Measurements from ENCODE around the gene VAT1L. TPM values are rescaled to one million over a fixed set of nuclear protein-coding genes. Genes with fewer than 3 reads are reported as not detected.
"Not testable (repeated sequence)": the region's sequence is repeated elsewhere in the genome, so short reads cannot be mapped to it uniquely, and the experiment has no call there.

The VAT1L gene
- total RNA-seq, 2 experiments from 2014 or later: not detected

GRCh38 chr16:77972062-77972392, 183.7 kb downstream of the VAT1L start:
- ChIA-PET CTCF (interaction anchor here (0.5 to 1.5 kb wide), 2 partner anchors 124 to 736 kb away, joined by 3 read pairs; no protein-coding TSS in a partner anchor), POLR2A (no interaction called here)

- CTCF ChIA-PET: interaction anchor here (0.6 kb wide), 2 partner anchors 10 to 1099 kb away, joined by 5 read pairs; no protein-coding TSS in a partner anchor
- POLR2A ChIA-PET: no interaction called here
Observed at GRCh38 chr16:77974883-77975282, 186.5 kb downstream of the VAT1L start.

- CTCF ChIA-PET: no interaction called here
- POLR2A ChIA-PET: no interaction called here
Observed at GRCh38 chr16:77975942-77976341, 187.6 kb downstream of the VAT1L start.

- ChIA-PET POLR2A (no interaction called here), CTCF (no interaction called here)
Observed at GRCh38 chr16:77977339-77977738, 189.0 kb downstream of the VAT1L start.

GRCh38 chr16:77985111-77985510, 196.7 kb downstream of the VAT1L start:
- CTCF ChIA-PET: no interaction called here
- POLR2A ChIA-PET: no interaction called here

- POLR2A ChIA-PET: no interaction called here
- CTCF ChIA-PET: no interaction called here
Observed at GRCh38 chr16:77986011-77986740, 197.8 kb downstream of the VAT1L start.

GRCh38 chr16:77987810-77988209, 199.4 kb downstream of the VAT1L start:
- CTCF ChIA-PET: no interaction called here
- POLR2A ChIA-PET: no interaction called here

- CTCF ChIA-PET: no interaction called here
- POLR2A ChIA-PET: no interaction called here
Observed at GRCh38 chr16:77989846-77990245, 201.5 kb downstream of the VAT1L start.

- POLR2A ChIA-PET: no interaction called here
- CTCF ChIA-PET: no interaction called here
Observed at GRCh38 chr16:77991701-77992100, 203.3 kb downstream of the VAT1L start.

- CTCF ChIA-PET: interaction anchor here (0.5 kb wide), 1 partner anchor 333 kb away, joined by 3 read pairs; no protein-coding TSS in a partner anchor
- POLR2A ChIA-PET: not testable (repeated sequence)
Observed at GRCh38 chr16:77992381-77992780, 204.0 kb downstream of the VAT1L start.

GRCh38 chr16:77993111-77993985, 205.0 kb downstream of the VAT1L start:
- CTCF ChIA-PET: interaction anchor here (0.5 kb wide), 1 partner anchor 334 kb away, joined by 3 read pairs; no protein-coding TSS in a partner anchor
- POLR2A ChIA-PET: no interaction called here

GRCh38 chr16:77995843-77996455, 207.6 kb downstream of the VAT1L start:
- POLR2A ChIA-PET: no interaction called here
- CTCF ChIA-PET: no interaction called here

GRCh38 chr16:77998350-77999023, 210.1 kb downstream of the VAT1L start:
- CTCF ChIA-PET: no interaction called here
- POLR2A ChIA-PET: no interaction called here

- ChIA-PET CTCF (no interaction called here), POLR2A (no interaction called here)
Observed at GRCh38 chr16:78001451-78002025, 213.2 kb downstream of the VAT1L start.

GRCh38 chr16:78002915-78003538, 214.7 kb downstream of the VAT1L start:
- ChIA-PET CTCF (interaction anchor here (0.8 to 1.2 kb wide), 5 partner anchors 46 to 328 kb away, joined by 3 to 4 read pairs (median 3); partner anchors contain the start of gene WWOX), POLR2A (no interaction called here)

GRCh38 chr16:78004517-78004916, 216.2 kb downstream of the VAT1L start:
- CTCF ChIA-PET: interaction anchor here (0.6 kb wide), 1 partner anchor 374 kb away, joined by 3 read pairs; no protein-coding TSS in a partner anchor

GRCh38 chr16:78005881-78006280, 217.5 kb downstream of the VAT1L start:
- ChIA-PET CTCF (no interaction called here), POLR2A (no interaction called here)

More at GRCh38 chr16:78004517-78004916, 216.2 kb downstream of the VAT1L start:
- POLR2A ChIA-PET: no interaction called here

- ChIA-PET CTCF (no interaction called here), POLR2A (no interaction called here)
Observed at GRCh38 chr16:78007121-78007520, 218.8 kb downstream of the VAT1L start.

- ChIA-PET CTCF (no interaction called here), POLR2A (no interaction called here)
Observed at GRCh38 chr16:78022347-78023060, 234.1 kb downstream of the VAT1L start, which contains the start of gene CLEC3A. TSS of gene CLEC3A (plus strand) at chr16:78022548. CDS start at chr16:78022627, 79 bp downstream.

Measured in activated CD8-positive, alpha-beta memory T cell treated with anti-CD3 and anti-CD28 coated beads for 36 hours (primary cell).